GM21447 (cell line): ENCODE measurements around the gene PRXL2C.

Experiments used
- ATAC-seq: cut with Tn5 transposase; IDR thresholded peaks from one replicate; pipeline ENCODE4 v1.9.1; 2021; ENCODE audit not compliant: unreplicated experiment

PRXL2C gene

DNA sequence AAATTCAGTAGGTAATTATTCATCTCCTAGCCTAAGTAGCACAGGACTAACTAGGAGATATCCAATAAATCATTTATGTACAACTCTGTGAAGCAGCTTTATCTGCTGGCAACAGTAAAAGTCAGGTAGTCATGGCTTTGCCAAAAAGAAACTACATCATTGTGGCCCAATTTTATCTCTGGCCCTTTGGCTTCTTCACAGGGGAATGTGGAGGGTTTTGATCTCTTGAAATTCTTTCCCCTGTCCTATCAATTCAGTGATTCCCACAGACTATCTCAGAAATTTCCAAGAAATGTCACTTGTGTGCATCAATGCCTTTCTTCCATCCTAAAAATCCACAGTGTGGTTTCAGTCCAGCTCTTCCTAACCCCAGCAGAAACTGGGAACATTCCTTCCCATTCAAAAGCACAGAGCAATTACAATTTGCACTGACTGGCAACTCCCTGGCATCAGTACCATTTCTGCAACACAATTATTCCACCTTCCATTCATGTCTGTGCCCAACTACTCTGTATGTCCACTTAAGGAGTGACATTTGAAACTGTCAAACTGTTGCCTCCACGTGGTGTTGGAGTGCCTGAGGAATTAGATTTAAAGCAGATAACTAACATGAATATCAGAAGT is 42.0 kb downstream of the PRXL2C start:
- no peak for ATAC-seq

DNA sequence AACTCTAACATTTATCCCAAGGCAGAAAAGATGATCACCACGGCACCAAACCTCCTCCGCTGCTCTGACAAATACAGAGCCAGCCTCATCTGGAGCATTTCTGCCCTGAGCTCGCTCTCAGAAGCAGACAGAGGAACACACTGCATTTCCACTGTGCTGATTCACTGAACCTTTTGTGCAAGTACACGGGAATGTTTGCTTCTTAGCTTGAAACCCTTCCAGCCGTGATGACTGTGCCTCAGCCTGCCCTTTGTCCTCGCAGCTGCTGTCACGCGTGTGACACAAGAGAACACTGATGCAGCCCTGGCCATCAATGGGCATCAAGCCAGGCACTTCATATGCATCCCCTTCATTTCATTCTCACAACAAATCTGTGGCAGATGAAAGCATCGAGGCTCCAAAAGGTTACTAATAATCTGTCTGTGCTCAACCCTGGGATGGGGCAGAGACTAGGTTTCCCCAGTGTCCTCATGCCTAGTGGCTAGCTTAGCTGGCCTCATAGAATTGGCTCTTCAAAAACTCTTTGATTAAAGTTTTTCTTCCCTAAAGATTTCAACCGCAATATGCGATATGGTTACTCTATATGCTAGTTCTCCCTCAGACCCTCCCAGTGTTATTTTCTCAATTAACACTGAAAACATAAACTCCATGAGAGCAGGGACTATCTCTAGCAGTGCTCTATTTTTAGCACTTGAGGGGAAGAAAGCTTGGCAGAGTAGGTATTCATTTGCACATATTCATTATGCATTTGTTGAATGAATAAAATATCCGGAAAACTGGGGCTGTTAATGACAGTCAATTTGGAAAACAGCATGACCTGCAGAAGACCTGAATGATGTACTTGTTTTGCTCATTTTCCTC is 42.8 kb downstream of the PRXL2C start:
- no peak for ATAC-seq

DNA sequence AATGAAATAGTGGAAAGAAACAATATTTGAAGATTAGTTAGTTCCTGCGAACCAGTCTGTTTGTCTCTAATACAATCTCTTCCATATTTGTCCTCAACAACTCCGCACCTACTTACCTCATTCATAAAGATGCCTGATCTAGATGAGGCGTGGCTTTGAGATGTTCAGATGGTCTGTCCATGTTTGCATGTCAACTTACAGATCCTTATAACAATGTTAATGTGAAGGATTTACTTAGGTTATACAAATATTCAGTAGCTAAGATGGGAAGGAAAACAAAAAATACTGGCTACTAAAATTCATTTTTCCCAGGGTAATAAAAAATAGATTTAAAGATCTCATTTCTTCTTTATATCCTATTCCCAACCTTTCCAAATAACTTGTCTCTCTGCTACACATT is 43.8 kb downstream of the PRXL2C start:
- no peak for ATAC-seq

DNA sequence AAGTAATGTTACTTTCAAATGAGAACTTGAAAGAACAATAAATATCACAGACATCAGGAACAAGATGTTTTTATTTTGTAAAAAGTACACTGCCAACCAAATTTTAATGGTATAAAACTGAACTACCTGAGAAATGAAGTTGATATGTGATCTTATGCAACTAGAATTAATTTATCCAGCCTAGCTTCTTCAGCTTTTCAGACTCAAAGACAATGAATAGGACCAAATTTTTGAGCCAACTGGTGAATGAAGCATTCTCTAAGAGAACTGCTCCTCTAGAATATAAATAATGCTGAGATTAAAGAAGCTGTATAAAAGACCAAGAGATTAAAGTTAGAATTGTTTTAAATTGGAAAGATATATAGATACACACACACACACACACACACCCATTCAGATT is 45.4 kb downstream of the PRXL2C start:
- ATAC-seq: no peak

DNA sequence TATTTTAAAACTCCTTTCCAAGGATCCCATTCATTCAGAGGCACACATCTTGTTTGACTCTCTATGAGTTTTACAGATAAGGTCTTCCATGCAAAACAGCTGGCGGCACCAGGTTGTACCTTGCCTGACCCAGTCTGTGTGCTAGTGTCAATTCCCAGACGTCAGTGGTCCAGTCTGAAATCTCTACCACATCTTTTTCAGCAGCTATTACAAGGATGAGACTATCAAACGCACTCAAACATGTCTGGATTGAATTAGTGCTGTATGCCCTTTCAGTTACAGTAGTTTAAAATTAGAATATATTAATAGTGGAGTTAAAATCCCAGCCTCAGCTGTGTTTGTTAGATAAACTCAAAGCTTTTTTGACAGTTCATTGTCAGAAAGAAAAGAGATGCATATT is 47.1 kb downstream of the PRXL2C start:
- ATAC-seq: no peak

DNA sequence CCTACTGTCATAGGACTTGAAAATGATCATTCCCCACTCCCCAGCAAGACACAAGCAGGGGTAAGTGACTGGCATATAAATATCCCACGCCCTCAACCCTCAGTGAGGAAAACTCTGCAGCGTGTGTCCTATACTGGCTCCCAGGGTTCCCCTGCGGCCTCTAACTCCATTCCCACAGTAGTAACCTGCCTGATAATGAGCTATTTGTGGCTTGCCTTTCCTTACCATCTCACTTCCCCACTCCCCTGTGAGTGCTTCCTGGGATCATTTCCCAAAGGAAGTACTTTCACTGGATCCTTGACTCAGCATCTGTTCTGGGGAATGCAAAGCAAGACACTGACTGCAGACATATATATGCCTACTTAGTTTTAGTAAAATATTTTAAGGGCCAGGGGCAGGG is 49.8 kb downstream of the PRXL2C start:
- ATAC-seq: no peak

DNA sequence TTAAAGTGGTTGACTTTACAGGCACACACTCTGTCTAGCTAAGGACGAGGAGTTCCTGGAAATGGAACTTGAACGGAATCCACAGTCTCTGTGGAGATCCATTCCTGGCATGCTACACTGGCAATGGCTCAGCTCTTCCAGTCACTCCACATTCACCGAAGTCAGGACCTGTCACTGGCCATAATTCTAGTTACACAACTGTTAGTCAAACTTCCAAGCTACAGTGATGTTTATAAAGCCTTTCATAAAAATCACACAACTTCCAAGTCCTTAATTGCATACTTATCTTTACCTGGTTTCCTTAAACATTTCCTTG is 51.2 kb downstream of the PRXL2C start:
- ATAC-seq: no peak

DNA sequence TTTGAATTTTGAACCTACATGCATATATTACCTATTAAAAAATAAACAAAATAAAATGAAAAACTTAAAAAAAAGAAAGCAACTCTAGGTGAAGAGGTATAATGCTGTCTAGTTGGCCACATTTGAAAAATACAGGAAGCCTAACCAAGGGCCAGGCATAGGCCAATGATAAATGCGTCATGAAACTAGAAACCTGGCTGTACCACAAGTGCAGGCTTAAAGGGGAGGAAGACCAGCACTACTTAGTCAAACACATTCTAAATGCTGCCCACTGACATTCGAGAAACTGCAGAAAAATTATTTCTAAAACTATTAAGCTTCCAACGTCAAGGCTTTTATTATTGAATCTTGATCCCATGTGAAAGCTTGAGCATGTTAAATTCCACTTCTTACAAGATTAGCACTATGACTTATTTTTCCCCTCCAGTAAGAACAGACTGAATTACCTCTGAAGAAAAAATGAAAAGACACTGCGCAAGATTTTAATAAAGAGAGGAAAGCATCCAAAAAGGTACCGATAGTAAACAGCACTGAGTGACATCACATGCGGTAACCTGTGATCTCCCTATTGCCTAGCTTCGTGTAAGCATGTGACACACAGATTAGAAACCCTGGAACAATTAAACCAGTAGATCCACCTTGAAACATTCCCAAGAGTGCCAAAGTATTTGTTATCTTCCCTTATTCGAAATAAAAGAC is 51.7 kb downstream of the PRXL2C start:
- no peak for ATAC-seq

DNA sequence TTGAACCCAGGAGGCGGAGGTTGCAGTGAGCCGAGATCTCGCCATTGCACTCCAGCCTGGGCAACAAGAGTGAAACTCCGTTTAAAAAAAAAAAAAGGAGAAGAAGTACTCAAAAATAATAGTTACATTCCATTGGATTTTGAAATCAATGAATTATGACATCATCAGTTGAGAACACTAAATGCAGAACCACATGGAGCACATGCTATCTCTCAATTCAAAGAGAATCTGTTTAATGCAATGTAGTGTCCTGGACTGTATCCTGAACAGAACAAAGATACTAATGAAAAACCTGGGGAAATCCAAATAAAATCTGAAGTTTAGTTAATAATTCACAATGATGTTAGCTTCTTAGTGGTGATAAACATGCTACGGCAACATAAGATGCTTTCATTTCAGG is 55.8 kb downstream of the PRXL2C start:
- ATAC-seq: no peak

DNA sequence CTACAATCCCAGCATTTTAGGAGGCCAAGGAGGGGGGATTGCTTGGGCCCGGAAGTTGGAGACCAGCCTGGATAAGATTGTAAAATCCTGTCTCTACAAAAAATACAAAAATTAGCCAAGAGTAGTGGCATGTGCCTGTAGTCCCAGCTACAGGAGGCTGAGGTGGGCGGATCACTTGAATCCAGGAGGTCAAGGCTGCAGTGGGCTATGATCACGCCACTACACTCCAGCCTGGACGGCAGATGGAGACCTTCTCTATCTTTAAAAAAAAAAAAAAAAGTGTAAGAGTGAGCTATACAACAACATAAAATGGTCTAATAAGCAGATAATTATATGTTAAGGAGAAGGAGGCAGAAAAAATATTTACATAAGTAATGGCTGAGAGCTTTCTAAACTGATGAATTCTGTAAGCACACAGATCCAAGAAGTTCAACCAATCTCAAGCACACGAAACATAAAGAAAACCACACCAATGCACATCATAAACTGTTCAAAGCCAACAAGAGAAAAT is 58.5 kb downstream of the PRXL2C start:
- no peak for ATAC-seq
